ES-I3 (cell line): ENCODE data around the gene SAPCD1.

Source experiments
- H3K36me3 ChIP-seq: 2 replicates; pipeline ENCODE4 v1.6.1; 2013; ENCODE audit warnings: mild to moderate bottlenecking, low read length, control low read depth, moderate library complexity; ENCODE audit not compliant: insufficient read depth
- H3K4me1 ChIP-seq: 2 replicates; pipeline ENCODE4 v1.6.1; 2013; ENCODE audit warnings: mild to moderate bottlenecking, control low read depth, low read length; ENCODE audit not compliant: insufficient read depth
- H3K9ac ChIP-seq: 2 replicates; pipeline ENCODE4 v1.6.1; 2013; ENCODE audit warnings: low read depth, mild to moderate bottlenecking, low read length, moderate library complexity
- H3K9me3 ChIP-seq: 2 replicates; pipeline ENCODE4 v1.6.1; 2013; ENCODE audit warnings: mild to moderate bottlenecking, low read length, moderate library complexity; ENCODE audit not compliant: control insufficient read depth, insufficient read depth

SAPCD1 gene

DNA sequence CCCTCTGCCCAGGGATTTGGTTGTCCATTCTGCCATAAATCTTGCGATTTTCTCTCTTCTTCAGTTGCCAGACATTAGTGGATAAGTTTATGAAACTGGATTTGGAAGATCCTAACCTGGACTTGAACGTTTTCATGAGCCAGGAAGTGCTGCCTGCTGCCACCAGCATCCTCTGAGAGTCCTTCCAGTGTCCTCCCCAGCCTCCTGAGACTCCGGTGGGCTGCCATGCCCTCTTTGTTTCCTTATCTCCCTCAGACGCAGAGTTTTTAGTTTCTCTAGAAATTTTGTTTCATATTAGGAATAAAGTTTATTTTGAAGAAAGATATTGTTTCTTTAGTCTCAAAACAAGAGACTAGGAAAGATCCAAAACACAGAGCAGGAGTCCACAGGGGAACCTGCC, at the start of gene SAPCD1:
Gene SAPCD1 (plus strand): TSS at position 301 of the 400 bp plus-strand sequence. CDS start 399 bp downstream, outside the sequence.
- peaks cover 6% of the 10 kb centered on the region for H3K4me1 ChIP-seq
- H3K36me3 ChIP-seq = peaks cover 5% of the 10 kb centered on the region; the same call in 1 of the 2 replicates
- H3K9ac ChIP-seq = no peak within 1 kb of the TSS

DNA sequence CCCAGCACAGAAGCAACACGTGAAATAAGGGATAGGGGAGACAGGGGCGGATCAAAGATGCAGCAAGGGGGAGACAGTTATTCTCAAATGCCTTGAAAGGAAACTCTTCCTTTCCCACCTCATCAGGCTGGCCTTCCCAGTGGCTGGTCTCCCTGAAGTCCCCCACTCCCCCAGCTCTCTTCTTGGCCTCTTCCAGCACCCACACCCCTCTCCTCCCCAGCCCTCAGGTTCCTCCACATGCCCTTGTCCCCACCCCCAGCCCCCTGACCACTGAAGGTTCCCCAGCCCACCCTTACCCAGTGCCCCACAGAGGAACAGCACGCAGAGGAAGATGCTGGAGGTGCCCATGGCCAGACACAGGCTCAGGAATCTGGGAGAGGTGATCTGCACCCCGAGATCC, 49.0 kb upstream of the SAPCD1 start:
- Histone ChIP-seq H3K9me3 (no peaks in the 10 kb centered on the region), H3K9ac (no peak overlapping the region), H3K36me3 (no peaks in the 10 kb centered on the region), H3K4me1 (peaks cover 16% of the 10 kb centered on the region)

More for the DNA sequence above, at the start of gene SAPCD1:
- H3K9me3 ChIP-seq = no peaks in the 10 kb centered on the region

- Histone ChIP-seq H3K4me1 (peaks cover 19% of the 10 kb centered on the region), H3K9me3 (no peaks in the 10 kb centered on the region), H3K9ac (no peak overlapping the region), H3K36me3 (no peaks in the 10 kb centered on the region)
Observed at GRCh38 chr6:31713991-31714684, 48.3 kb upstream of the SAPCD1 start.

DNA sequence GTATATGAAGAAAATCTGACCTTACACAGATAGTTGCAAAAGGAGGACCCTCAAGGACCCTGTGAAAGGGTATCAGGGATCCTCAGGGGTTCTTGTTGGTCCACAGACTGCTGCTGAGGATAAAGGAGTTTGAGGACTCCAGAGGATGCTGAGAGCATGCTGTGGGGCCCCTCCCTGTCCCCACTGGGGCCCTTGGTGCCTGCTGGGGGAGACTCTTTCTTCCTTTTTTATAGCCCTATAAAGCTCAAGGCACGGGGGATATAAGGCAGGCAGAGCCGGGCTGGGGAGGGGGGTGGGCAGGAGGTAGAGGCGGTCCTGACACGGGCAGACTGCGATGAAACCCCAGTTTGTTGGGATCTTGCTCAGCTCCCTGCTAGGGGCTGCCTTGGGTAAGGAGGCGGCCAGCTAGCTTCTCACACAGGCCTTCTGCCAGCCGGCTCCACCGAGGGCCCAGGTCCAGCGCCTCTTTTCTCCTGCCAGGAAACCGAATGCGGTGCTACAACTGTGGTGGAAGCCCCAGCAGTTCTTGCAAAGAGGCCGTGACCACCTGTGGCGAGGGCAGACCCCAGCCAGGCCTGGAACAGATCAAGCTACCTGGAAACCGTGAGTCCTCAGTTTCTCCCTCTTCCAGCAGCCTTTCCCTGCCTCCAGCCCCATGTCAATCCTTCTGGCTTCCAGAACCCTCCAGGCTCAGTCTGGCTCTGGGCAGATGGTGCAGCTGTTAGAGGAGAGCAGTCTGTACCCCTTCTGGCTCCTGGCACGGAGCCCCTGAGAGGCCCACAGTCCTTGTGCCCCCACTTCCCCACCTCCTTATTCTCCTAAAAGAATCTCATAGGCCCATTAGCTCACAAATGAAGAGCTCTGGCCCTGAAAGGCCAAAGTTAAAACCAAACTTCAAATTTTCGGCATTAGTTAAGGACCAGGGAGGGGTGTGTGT, 47.2 kb upstream of the SAPCD1 start, which contains the start of gene LY6G6D:
Gene LY6G6D (plus strand): TSS at position 327 of the 937 bp plus-strand sequence. CDS start 8 bp downstream, at position 335.
- Histone ChIP-seq H3K36me3 (no peaks in the 10 kb centered on the region), H3K4me1 (peaks cover 17% of the 10 kb centered on the region), H3K9me3 (no peaks in the 10 kb centered on the region), H3K9ac (no peak within 1 kb of the TSS)

DNA sequence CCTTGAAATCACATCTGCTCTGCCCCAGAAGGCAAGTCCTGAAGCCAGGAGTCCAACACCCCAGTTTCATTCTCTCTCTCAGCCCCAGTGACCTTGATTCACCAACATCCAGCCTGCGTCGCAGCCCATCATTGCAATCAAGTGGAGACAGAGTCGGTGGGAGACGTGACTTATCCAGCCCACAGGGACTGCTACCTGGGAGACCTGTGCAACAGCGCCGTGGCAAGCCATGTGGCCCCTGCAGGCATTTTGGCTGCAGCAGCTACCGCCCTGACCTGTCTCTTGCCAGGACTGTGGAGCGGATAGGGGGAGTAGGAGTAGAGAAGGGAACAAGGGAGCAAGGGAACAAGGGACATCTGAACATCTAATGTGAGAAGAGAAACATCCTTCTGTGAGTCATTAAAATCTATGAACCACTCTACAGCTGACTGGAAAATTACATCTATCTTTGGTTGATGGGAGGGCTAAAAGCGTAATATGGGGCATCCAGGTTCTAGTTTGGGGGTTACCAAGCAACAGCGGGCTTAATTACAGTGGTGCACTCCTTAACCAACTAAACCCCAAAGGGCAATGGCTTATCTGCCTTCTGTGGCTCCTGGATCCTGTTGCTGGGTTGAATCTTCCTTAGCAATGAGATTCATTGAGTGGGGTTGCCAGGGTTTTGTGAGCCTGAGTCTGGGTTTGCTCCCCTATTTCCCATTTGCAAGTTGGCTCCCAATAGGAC, 44.8 kb upstream of the SAPCD1 start:
- Histone ChIP-seq H3K9me3 (no peaks in the 10 kb centered on the region), H3K36me3 (no peaks in the 10 kb centered on the region), H3K4me1 (peaks cover 16% of the 10 kb centered on the region), H3K9ac (no peak overlapping the region)

GRCh38 chr6:31718265-31718664, 44.2 kb upstream of the SAPCD1 start:
- Histone ChIP-seq H3K9ac (no peak overlapping the region), H3K36me3 (no peaks in the 10 kb centered on the region), H3K9me3 (no peaks in the 10 kb centered on the region), H3K4me1 (peaks cover 15% of the 10 kb centered on the region)

- no peaks in the 10 kb centered on the region for H3K9me3 ChIP-seq
- no peaks in the 10 kb centered on the region for H3K36me3 ChIP-seq
- H3K9ac ChIP-seq = no peak overlapping the region
- peaks cover 8% of the 10 kb centered on the region for H3K4me1 ChIP-seq
Observed at GRCh38 chr6:31719001-31719400, 43.5 kb upstream of the SAPCD1 start.

- H3K9ac ChIP-seq = no peak overlapping the region
- peaks cover 3% of the 10 kb centered on the region; the same call in 1 of the 2 replicates for H3K4me1 ChIP-seq
- H3K9me3 ChIP-seq = no peaks in the 10 kb centered on the region
- H3K36me3 ChIP-seq = no peaks in the 10 kb centered on the region
Observed at GRCh38 chr6:31720196-31720770, 42.2 kb upstream of the SAPCD1 start.

DNA sequence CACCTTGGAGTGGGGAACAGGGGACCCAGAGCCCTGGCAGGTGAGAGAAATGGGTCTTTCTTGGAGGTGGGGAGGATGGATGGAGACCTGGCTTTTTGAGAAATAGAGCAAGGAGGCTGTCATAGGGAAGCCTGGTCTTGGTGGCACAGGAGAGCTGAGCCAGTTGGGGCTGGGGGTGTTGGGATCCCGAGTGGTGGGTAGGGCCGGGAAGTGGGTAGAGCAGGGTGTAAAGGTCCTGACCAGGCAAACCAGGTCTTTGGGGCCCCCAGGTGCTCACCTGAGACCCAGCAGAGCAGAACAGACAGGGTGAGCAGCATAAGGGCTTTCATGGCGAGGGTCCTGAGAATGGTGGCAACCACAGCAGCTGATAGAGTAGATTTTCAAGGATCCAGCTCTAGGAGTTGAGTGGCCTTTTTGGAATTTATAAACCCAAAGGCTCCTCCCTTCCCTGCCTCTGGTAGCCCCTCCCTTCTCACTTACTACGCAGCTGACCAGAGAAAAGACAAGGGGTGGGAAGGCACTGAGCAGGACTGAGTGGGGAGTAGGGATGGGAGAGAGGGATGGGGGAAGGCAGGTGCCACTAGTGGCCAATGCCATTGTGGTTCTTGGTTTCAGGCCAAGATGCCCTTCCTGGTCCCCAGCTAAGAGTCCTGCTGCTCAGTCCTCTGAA, 41.0 kb upstream of the SAPCD1 start, which contains the start of gene LY6G6C:
Gene LY6G6C (minus strand): TSS at position 396 of the 670 bp plus-strand sequence. CDS start 67 bp downstream, at position 329.
- Histone ChIP-seq H3K9me3 (no peaks in the 10 kb centered on the region), H3K36me3 (no peaks in the 10 kb centered on the region), H3K4me1 (peaks cover 3% of the 10 kb centered on the region; the same call in 1 of the 2 replicates), H3K9ac (no peak within 1 kb of the TSS)

- H3K9ac ChIP-seq = no peak overlapping the region
- H3K9me3 ChIP-seq = no peaks in the 10 kb centered on the region
- H3K36me3 ChIP-seq = no peaks in the 10 kb centered on the region
- H3K4me1 ChIP-seq = peaks cover 3% of the 10 kb centered on the region; the same call in 1 of the 2 replicates
Observed at GRCh38 chr6:31722173-31722572, 40.3 kb upstream of the SAPCD1 start.

- H3K9ac ChIP-seq = no peak within 1 kb of the TSS
- H3K36me3 ChIP-seq = no peaks in the 10 kb centered on the region
- 0 out of 2 replicates have a peak, but pooled peaks cover 3% of the 10 kb centered on the region for H3K4me1 ChIP-seq
- H3K9me3 ChIP-seq = no peaks in the 10 kb centered on the region
Observed at GRCh38 chr6:31723245-31723979, 39.0 kb upstream of the SAPCD1 start, which contains the start of gene MPIG6B. MPIG6B (plus strand) TSS chr6:31723373; CDS start chr6:31723384, 11 bp downstream.

DNA sequence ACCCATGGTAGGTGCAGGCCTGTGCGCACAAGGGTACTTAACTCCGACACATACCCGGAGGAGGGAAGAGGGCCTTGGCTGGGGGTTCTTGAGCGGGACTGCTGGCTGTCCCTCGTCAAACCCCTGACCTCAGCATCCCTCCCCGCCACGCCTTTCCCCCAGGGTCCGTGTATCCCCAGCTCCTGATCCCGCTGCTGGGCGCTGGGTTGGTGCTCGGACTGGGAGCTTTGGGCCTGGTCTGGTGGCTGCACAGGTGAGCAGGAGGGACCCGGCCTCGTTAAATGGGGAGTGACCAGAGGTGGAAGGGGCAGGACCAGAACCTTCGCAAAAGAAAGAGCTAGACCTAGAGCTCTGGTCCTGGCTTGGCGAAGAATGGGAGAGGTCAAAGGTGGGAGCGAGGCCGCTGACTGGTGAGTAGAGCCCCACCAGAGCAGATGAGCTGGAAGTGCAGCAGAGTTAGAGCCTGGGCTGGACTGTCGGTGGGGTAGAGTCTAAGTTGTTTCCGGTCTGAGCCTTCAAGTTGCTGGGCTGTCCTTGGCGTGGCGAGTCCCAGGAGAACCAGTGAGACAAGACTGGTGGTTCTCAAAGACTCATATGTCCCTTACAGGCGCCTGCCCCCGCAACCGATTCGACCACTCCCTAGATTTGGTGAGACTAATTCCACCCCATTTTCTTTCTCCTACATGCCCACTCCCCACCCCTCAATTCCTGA, 38.3 kb upstream of the SAPCD1 start:
- H3K9ac ChIP-seq = no peak overlapping the region
- H3K9me3 ChIP-seq = no peaks in the 10 kb centered on the region
- H3K4me1 ChIP-seq = no peaks in the 10 kb centered on the region
- H3K36me3 ChIP-seq = no peaks in the 10 kb centered on the region
